ENCODE results near the gene MBD5.
A peak's percentile ranks its signal among the peaks of the same experiment; 100 is the strongest.

The MBD5 gene

DNA sequence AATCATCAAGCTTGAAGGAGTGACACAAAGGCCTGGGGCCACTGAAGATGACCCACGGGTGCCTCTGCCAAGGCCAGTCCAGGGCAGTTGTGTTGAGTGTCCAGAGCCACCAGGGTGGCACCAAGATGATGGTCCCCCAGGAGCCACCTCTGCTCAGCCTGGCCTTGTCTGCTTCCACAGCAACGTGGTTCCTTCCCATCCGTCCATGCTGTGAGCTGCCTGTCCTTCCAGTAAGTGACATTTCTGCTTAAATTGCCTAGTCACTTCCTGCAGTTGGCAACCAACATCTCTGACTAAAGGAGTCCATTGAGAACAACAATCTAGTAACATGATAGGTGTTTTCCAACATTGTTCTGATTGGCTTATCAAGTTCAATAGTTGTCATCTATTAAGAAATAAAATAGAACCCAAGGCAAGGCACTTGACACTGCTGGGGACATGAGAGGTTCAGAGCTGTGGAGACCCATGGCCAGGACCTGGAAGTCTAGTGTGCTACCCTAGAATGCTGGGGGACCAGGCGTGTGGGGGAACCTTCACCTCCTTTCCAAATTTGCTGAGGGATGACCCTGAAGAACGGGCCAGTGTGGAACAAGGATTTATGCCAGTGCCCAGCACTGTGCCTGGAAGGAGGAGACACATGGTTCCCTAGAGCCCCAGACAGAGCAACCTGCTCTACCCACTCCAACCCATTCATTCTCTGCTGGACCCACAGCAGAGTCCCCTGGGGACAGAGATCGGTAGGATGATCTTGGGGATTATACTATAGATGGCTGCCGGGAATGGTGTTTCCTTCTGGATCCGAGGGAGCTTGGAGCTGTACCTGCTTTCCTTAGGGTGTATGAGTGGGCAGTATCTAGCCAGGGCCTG lies 524.7 kb downstream of the MBD5 start:
- no peak overlapping the region for H3K4me3 ChIP-seq (replicated peaks; ENCODE audit: low read depth, low read length)
- TF ChIP-seq, protein P1, sequence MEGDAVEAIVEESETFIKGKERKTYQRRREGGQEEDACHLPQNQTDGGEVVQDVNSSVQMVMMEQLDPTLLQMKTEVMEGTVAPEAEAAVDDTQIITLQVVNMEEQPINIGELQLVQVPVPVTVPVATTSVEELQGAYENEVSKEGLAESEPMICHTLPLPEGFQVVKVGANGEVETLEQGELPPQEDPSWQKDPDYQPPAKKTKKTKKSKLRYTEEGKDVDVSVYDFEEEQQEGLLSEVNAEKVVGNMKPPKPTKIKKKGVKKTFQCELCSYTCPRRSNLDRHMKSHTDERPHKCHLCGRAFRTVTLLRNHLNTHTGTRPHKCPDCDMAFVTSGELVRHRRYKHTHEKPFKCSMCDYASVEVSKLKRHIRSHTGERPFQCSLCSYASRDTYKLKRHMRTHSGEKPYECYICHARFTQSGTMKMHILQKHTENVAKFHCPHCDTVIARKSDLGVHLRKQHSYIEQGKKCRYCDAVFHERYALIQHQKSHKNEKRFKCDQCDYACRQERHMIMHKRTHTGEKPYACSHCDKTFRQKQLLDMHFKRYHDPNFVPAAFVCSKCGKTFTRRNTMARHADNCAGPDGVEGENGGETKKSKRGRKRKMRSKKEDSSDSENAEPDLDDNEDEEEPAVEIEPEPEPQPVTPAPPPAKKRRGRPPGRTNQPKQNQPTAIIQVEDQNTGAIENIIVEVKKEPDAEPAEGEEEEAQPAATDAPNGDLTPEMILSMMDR (IDR thresholded peaks at IDR 0.05; ENCODE audit: low read length, missing control alignments): no peak
- DNase-seq (ENCODE audit: low read depth): no peak

DNA sequence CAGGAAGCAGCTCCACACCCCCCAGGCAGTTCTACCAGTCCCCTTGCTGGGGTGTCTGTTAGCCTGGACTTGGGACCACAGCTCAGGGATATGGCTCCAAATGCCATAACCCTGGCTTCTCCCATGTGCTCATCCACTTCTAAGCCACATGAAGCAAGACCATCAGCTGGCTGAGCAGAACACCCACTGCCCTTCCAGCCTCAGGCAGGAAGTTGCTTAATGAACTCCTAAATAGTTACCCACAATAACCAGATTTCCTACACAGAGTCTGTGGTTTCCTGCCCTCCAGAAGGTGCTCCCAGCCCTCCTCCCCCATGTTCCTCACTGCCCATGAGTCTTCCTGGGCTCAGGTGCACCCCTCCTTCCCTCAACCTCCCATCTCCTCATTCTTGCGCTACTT lies 525.4 kb downstream of the MBD5 start:
- peak; percentile 37 for DNase-seq (ENCODE audit: low read depth)
- TF ChIP-seq, protein P1 (IDR thresholded peaks at IDR 0.05; ENCODE audit: low read length, missing control alignments): no peak
- H3K4me3 ChIP-seq (replicated peaks; ENCODE audit: low read depth, low read length): no peak overlapping the region

DNA sequence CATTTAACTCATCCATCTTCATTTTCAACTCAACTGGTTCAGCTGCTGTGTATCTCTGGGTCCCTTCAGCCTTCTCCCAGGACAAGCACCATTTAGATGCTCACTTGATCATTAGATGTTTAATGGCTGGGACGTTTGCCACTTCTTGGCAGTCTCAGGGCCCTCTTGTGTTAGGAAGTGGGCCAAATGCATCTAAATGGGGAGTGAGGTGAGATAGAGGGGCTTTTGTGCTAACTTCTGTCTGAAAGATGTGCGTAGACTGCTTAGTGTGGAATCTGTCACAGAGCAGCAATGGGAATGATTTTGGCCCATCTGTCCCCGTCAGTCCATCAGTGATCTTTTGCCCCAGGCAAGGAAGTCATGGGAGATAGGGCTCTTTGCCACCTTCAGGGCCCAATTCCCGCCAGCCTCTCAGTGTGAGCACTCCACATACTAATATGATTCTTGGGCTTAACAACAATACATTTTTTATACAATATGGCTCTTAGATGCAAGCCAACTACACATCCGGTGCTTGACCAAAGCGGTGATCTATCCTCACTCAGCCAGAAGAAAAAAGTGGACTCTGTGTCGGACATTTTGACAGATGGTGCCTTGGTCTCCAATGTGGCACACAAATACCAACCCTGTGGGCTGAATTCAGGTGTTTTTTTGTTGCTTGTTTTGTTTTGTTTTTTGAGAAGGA lies 528.0 kb downstream of the MBD5 start:
- no peak overlapping the region for H3K4me3 ChIP-seq (replicated peaks; ENCODE audit: low read depth, low read length)
- TF ChIP-seq, protein P1 (IDR thresholded peaks at IDR 0.05; ENCODE audit: low read length, missing control alignments): no peak
- no peak for DNase-seq (ENCODE audit: low read depth)

DNA sequence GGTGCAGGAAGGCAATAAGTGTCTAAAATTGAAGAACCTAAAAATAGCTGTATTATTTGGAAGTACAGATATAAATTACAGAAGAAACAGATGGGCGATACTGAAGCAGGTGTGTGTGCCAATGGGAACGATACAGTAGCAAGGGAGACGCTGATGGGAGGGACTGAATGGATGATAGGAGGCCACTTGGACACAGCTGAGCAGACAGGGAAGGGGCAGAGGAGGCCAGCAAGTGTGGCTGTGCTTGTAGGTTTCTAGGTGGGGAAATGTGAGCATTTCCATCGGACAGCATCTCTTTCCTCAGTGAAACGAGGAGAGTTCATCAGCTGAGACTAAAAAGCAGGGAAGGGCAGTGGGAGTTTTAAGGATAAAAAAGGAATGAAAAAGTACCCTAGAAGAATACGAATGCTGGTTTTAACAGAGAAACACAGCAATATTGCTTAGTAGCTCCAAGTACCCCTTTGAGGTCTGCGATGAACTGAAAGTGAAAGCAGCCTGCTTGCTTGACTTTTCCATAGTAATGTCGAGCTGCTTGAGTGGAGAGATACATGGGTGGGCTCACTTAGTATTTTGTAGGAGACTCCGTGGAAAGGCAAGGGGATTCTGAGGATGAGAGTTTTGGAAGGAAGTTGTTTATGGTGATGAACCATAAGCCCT lies 531.9 kb downstream of the MBD5 start:
- TF ChIP-seq, protein P1 (IDR thresholded peaks at IDR 0.05; ENCODE audit: low read length, missing control alignments): no peak
- no peak for DNase-seq (ENCODE audit: low read depth)
- peak overlapping the region; percentile 33 for H3K4me3 ChIP-seq (replicated peaks; ENCODE audit: low read depth, low read length)

DNA sequence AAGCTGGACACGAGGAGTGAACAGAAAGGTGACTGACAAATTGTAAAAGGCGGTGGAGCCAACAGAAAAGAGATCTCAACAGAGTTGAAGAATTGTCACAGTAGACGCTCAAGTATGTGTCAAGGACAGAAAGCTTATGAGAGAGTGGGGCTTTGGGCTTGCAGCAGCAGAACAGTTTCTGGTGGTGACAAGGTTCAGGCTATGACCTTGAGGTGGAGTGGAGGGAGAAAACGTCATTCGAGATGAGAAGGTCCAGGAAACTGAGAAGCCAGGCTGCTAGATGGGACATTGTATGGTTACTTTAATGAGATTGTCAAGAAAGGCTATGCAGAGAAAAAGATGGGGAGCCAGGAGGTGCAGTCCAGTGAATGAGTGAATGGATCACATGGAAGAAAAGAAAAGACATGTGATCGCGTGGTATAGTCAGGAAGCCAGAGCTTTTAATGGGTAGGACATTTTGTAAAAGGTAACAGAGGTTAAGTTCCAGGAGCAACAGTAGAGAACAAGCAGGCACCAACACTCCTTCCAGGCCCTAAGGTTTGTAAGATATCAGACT lies 532.5 kb downstream of the MBD5 start:
- peak overlapping the region; percentile 33 for H3K4me3 ChIP-seq (replicated peaks; ENCODE audit: low read depth, low read length)
- TF ChIP-seq, protein P1 (IDR thresholded peaks at IDR 0.05; ENCODE audit: low read length, missing control alignments): no peak
- no peak for DNase-seq (ENCODE audit: low read depth)

DNA sequence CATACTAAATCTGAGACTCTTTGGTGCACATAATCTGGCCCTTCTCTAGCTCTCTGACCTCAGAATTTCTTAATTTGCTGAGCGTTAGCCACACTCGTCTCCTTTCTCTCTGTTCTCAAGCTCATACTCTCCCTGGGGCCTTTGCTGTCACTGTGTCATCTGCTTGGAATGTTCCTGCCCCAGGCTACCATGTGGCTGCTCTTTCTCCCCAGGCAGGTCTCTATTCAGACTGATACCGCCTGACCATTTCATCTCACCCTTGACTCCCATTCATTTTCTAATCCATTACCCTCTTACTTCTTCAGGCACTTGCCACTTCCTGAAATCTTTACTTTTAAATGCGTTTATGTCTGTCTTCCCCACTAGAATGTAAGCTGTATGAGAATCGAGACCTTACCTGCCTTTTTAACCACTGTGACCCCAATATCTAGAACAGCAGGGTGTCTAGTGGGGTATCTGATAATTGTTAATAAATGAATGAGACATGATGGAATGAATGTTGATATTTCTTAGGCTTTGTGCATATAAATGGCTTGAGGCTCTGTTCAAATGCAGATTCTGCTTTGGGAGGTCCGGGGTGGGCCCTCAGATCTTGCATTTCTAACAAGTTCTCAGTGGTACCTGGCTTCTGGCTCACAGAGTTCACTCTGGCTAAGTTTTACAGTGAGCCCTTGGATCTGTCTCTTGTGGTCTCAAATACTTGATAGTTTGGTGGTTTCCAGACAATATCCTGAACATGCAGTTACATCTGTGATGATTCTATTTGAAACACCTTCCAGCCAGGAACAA lies 533.8 kb downstream of the MBD5 start:
- DNase-seq (ENCODE audit: low read depth): no peak
- TF ChIP-seq, protein P1 (IDR thresholded peaks at IDR 0.05; ENCODE audit: low read length, missing control alignments): no peak
- no peak overlapping the region for H3K4me3 ChIP-seq (replicated peaks; ENCODE audit: low read depth, low read length)
